ENCODE results near the gene LRRC27.

The LRRC27 gene

GRCh38 chr10:132303361-132304115 is 28.5 kb upstream of the LRRC27 start:
- H3K9me3 ChIP-seq (ENCODE audit: insufficient read depth, low read length) = no peaks in the 10 kb centered on the region
- H3K4me2 ChIP-seq (ENCODE audit: low read length) = no peak overlapping the region
- no peak overlapping the region for H3K4me3 ChIP-seq (ENCODE audit: low read length)
- no peak for TF ChIP-seq CTCF (IDR thresholded peaks at IDR 0.05; ENCODE audit: low read depth, low read length)
- no peak for TF ChIP-seq EZH2phosphoT487 (IDR thresholded peaks at IDR 0.05; ENCODE audit: low read depth)
- H3K79me2 ChIP-seq (ENCODE audit: low read length) = no peaks in the 10 kb centered on the region
- no peaks in the 10 kb centered on the region for H3K36me3 ChIP-seq (replicated peaks; ENCODE audit: low read depth, low read length)
- H2AFZ ChIP-seq (ENCODE audit: low read depth, low read length) = no peak overlapping the region
- no peak overlapping the region for H3K9ac ChIP-seq (ENCODE audit: low read length)
- H3K27me3 ChIP-seq (ENCODE audit: low read depth, low read length) = no peaks in the 10 kb centered on the region
- H3K4me1 ChIP-seq (ENCODE audit: low read length) = no peaks in the 10 kb centered on the region
- no peak overlapping the region for H3K27ac ChIP-seq (ENCODE audit: low read length)
- H4K20me1 ChIP-seq (ENCODE audit: insufficient read depth, low read length) = no peaks in the 10 kb centered on the region

- H3K4me2 ChIP-seq (ENCODE audit: low read length) = no peak overlapping the region
- H3K9me3 ChIP-seq (ENCODE audit: insufficient read depth, low read length) = no peaks in the 10 kb centered on the region
- H3K27ac ChIP-seq (ENCODE audit: low read length) = no peak overlapping the region
These were observed 27.1 kb upstream of the LRRC27 start for GRCh38 chr10:132304756-132305509.

GRCh38 chr10:132305654-132306342 is 26.2 kb upstream of the LRRC27 start:
- Histone ChIP-seq H4K20me1 (ENCODE audit: insufficient read depth, low read length) (no peaks in the 10 kb centered on the region), H3K79me2 (ENCODE audit: low read length) (no peaks in the 10 kb centered on the region)

More at GRCh38 chr10:132304756-132305509, 27.1 kb upstream of the LRRC27 start:
- H3K27me3 ChIP-seq (ENCODE audit: low read depth, low read length) = no peaks in the 10 kb centered on the region
- TF ChIP-seq CTCF (IDR thresholded peaks at IDR 0.05; ENCODE audit: low read depth, low read length) = no peak
- no peak for TF ChIP-seq EZH2phosphoT487 (IDR thresholded peaks at IDR 0.05; ENCODE audit: low read depth)
- H3K9ac ChIP-seq (ENCODE audit: low read length) = no peak overlapping the region
- no peak overlapping the region for H2AFZ ChIP-seq (ENCODE audit: low read depth, low read length)
- no peaks in the 10 kb centered on the region for H3K79me2 ChIP-seq (ENCODE audit: low read length)
- no peaks in the 10 kb centered on the region for H3K36me3 ChIP-seq (replicated peaks; ENCODE audit: low read depth, low read length)
- no peaks in the 10 kb centered on the region for H3K4me1 ChIP-seq (ENCODE audit: low read length)
- H3K4me3 ChIP-seq (ENCODE audit: low read length) = no peak overlapping the region
- H4K20me1 ChIP-seq (ENCODE audit: insufficient read depth, low read length) = no peaks in the 10 kb centered on the region

More at GRCh38 chr10:132305654-132306342, 26.2 kb upstream of the LRRC27 start:
- TF ChIP-seq CTCF (IDR thresholded peaks at IDR 0.05; ENCODE audit: low read depth, low read length) = no peak
- no peak for TF ChIP-seq EZH2phosphoT487 (IDR thresholded peaks at IDR 0.05; ENCODE audit: low read depth)
- Histone ChIP-seq H3K27ac (ENCODE audit: low read length) (no peak overlapping the region), H2AFZ (ENCODE audit: low read depth, low read length) (no peak overlapping the region), H3K4me3 (ENCODE audit: low read length) (no peak overlapping the region), H3K27me3 (ENCODE audit: low read depth, low read length) (no peaks in the 10 kb centered on the region), H3K4me1 (ENCODE audit: low read length) (no peaks in the 10 kb centered on the region), H3K9ac (ENCODE audit: low read length) (no peak overlapping the region), H3K9me3 (ENCODE audit: insufficient read depth, low read length) (no peaks in the 10 kb centered on the region), H3K36me3 (replicated peaks; ENCODE audit: low read depth, low read length) (no peaks in the 10 kb centered on the region), H3K4me2 (ENCODE audit: low read length) (no peak overlapping the region)

All from OCI-LY3 (cell line).